Measurements from ENCODE around the gene ALDH1L1.

The ALDH1L1 gene

GRCh38 chr3:126137490-126138130 lies 42.8 kb downstream of the ALDH1L1 start:
- Histone ChIP-seq H3K27me3 (ENCODE audit: insufficient read depth, low read depth) (no peaks in the 10 kb centered on the region), H3K4me2 (no peak overlapping the region), H3K4me1 (ENCODE audit: low read depth, poor library complexity, severe bottlenecking) (no peaks in the 10 kb centered on the region), H3K27ac (no peak overlapping the region), H3K79me2 (ENCODE audit: insufficient read depth, low read depth) (no peaks in the 10 kb centered on the region), H3K4me3 (IDR thresholded peaks at IDR 0.05; ENCODE audit: insufficient read depth, low read depth, low read length) (no peak overlapping the region), H2AFZ (ENCODE audit: low read depth) (no peak overlapping the region), H3K36me3 (ENCODE audit: insufficient read depth) (no peaks in the 10 kb centered on the region), H4K20me1 (ENCODE audit: insufficient read depth) (no peaks in the 10 kb centered on the region), H3K9ac (no peak overlapping the region)
- no peak for TF ChIP-seq CTCF (conservative IDR thresholded peaks at IDR 0.05; ENCODE audit: low read depth, low read length)

GRCh38 chr3:126136428-126137220 lies 43.8 kb downstream of the ALDH1L1 start:
- Histone ChIP-seq H3K36me3 (ENCODE audit: insufficient read depth) (no peaks in the 10 kb centered on the region), H3K4me2 (no peak overlapping the region), H4K20me1 (ENCODE audit: insufficient read depth) (no peaks in the 10 kb centered on the region), H3K79me2 (ENCODE audit: insufficient read depth, low read depth) (no peaks in the 10 kb centered on the region), H3K4me1 (ENCODE audit: low read depth, poor library complexity, severe bottlenecking) (no peaks in the 10 kb centered on the region), H3K27ac (no peak overlapping the region), H3K4me3 (IDR thresholded peaks at IDR 0.05; ENCODE audit: insufficient read depth, low read depth, low read length) (no peak overlapping the region), H3K27me3 (ENCODE audit: insufficient read depth, low read depth) (no peaks in the 10 kb centered on the region), H3K9ac (no peak overlapping the region), H2AFZ (ENCODE audit: low read depth) (no peak overlapping the region)
- TF ChIP-seq CTCF (conservative IDR thresholded peaks at IDR 0.05; ENCODE audit: low read depth, low read length), result no peak

- Histone ChIP-seq H3K4me2 (no peak overlapping the region), H3K4me1 (ENCODE audit: low read depth, poor library complexity, severe bottlenecking) (no peaks in the 10 kb centered on the region), H4K20me1 (ENCODE audit: insufficient read depth) (no peaks in the 10 kb centered on the region), H3K36me3 (ENCODE audit: insufficient read depth) (no peaks in the 10 kb centered on the region), H3K4me3 (IDR thresholded peaks at IDR 0.05; ENCODE audit: insufficient read depth, low read depth, low read length) (no peak overlapping the region), H3K27me3 (ENCODE audit: insufficient read depth, low read depth) (no peaks in the 10 kb centered on the region), H3K79me2 (ENCODE audit: insufficient read depth, low read depth) (no peaks in the 10 kb centered on the region), H3K27ac (no peak overlapping the region), H3K9ac (no peak overlapping the region), H2AFZ (ENCODE audit: low read depth) (no peak overlapping the region)
- TF ChIP-seq CTCF (conservative IDR thresholded peaks at IDR 0.05; ENCODE audit: low read depth, low read length), result no peak
These were observed 44.8 kb downstream of the ALDH1L1 start for GRCh38 chr3:126135406-126136076.

- no peak overlapping the region for H3K4me3 ChIP-seq (IDR thresholded peaks at IDR 0.05; ENCODE audit: insufficient read depth, low read depth, low read length)
- H3K27ac ChIP-seq, result no peak overlapping the region
- no peaks in the 10 kb centered on the region for H3K27me3 ChIP-seq (ENCODE audit: insufficient read depth, low read depth)
- H3K79me2 ChIP-seq (ENCODE audit: insufficient read depth, low read depth), result no peaks in the 10 kb centered on the region
- H3K9ac ChIP-seq, result no peak overlapping the region
- no peaks in the 10 kb centered on the region for H3K36me3 ChIP-seq (ENCODE audit: insufficient read depth)
- H3K4me2 ChIP-seq, result no peak overlapping the region
- H3K4me1 ChIP-seq (ENCODE audit: low read depth, poor library complexity, severe bottlenecking), result no peaks in the 10 kb centered on the region
- no peak for TF ChIP-seq CTCF (conservative IDR thresholded peaks at IDR 0.05; ENCODE audit: low read depth, low read length)
- no peak overlapping the region for H2AFZ ChIP-seq (ENCODE audit: low read depth)
- no peaks in the 10 kb centered on the region for H4K20me1 ChIP-seq (ENCODE audit: insufficient read depth)
These were observed 45.3 kb downstream of the ALDH1L1 start for GRCh38 chr3:126135071-126135405.

Measured in KMS-11 (cell line).